Measurements from ENCODE around the gene PDE8B. TPM values are rescaled to one million over a fixed set of nuclear protein-coding genes. Genes with fewer than 3 reads are reported as not detected.

Gene PDE8B
- total RNA-seq, 2 experiments from 2014 or later: 0.14 TPM; not detected in 1

DNA sequence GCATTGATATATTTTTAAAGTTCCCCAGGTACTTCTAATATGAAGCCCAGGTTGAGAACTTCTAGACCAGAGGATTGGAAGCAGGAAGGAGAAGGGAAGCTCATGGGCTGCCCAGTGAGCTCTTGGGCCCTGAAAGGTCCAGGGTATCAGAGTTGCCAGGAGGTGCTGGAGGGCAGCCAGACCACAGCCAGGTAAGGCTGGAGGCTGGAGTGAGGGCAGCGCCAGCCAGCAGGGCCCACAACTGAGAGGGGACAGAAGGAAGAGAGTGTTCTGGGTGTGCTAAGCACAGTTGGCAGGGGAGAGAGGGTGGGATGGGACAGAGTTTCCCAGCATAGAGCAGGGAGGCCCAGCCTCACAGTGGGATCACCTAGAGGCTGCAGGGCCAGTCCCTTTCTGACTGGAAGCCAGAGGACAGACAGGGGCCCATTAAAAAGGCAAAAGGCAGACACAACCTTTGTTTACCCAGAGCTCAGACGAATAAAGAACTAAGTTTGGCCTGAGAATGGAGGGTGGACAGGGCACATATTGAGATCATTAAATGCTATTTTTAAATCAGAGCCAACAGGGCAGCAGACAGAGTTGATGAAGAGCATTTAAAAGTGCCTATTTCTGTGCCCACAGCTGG lies 94.9 kb downstream of the PDE8B start:
- H3K4me3 Mint-ChIP-seq: no peak overlapping the region
- H3K27ac Mint-ChIP-seq: no peak overlapping the region
- intact Hi-C loops (cut with micrococcal nuclease): no loop called here
- no peaks in the 10 kb centered on the region for H3K27me3 Mint-ChIP-seq (ENCODE audit: low read depth)
- no peaks in the 10 kb centered on the region for H3K9me3 Mint-ChIP-seq
- no peaks in the 10 kb centered on the region for H3K36me3 Mint-ChIP-seq (ENCODE audit: low read depth)
- CTCF ChIA-PET: no interaction called here
- no peak for DNase-seq
- H3K4me1 Mint-ChIP-seq (ENCODE audit: low read depth): no peaks in the 10 kb centered on the region

- Mint-ChIP-seq H3K27me3 (ENCODE audit: low read depth) (no peaks in the 10 kb centered on the region), H3K4me3 (no peak overlapping the region), H3K27ac (no peak overlapping the region), H3K9me3 (no peaks in the 10 kb centered on the region), H3K36me3 (ENCODE audit: low read depth) (no peaks in the 10 kb centered on the region), H3K4me1 (ENCODE audit: low read depth) (no peaks in the 10 kb centered on the region)
- no peak for DNase-seq
- intact Hi-C loops (cut with micrococcal nuclease): no loop called here
- CTCF ChIA-PET: no interaction called here
These were observed 95.5 kb downstream of the PDE8B start for GRCh38 chr5:77305956-77306355.

DNA sequence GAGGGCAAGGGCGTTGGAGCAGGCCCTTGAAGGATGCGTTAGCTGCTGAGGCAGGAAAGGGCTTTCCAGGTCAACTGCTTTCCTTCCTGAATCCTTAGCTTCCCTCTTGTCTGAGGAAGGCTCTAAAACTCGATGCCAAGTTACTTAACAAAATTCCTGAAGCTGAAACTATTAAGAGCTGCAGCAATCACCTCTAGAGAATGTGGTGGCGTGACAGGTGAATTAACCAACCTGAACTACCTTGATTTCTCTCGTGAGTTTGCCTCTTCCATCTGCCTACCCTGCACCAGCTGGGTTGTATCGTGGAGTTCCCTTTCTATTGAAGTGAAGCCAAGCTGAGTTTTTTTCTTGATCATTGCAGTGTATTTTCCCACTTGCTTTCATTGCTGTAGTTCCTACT lies 96.1 kb downstream of the PDE8B start:
- H3K27ac Mint-ChIP-seq: no peak overlapping the region
- no peak overlapping the region for H3K4me3 Mint-ChIP-seq
- H3K36me3 Mint-ChIP-seq (ENCODE audit: low read depth): no peaks in the 10 kb centered on the region
- H3K9me3 Mint-ChIP-seq: no peaks in the 10 kb centered on the region
- H3K27me3 Mint-ChIP-seq (ENCODE audit: low read depth): no peaks in the 10 kb centered on the region
- CTCF ChIA-PET: no interaction called here
- no peaks in the 10 kb centered on the region for H3K4me1 Mint-ChIP-seq (ENCODE audit: low read depth)
- intact Hi-C loops (cut with micrococcal nuclease): no loop called here
- DNase-seq: no peak

- CTCF ChIA-PET: interaction anchor here (0.6 kb wide), 1 partner anchor 48 kb away, joined by 3 read pairs; no protein-coding TSS in a partner anchor
- no peaks in the 10 kb centered on the region for H3K9me3 Mint-ChIP-seq
These were observed 97.9 kb downstream of the PDE8B start for GRCh38 chr5:77308154-77308960.

GRCh38 chr5:77309140-77309539 lies 98.7 kb downstream of the PDE8B start:
- intact Hi-C loops (cut with micrococcal nuclease): no loop called here
- Mint-ChIP-seq H3K4me1 (ENCODE audit: low read depth) (no peaks in the 10 kb centered on the region), H3K36me3 (ENCODE audit: low read depth) (no peaks in the 10 kb centered on the region), H3K4me3 (no peak overlapping the region), H3K27ac (no peak overlapping the region), H3K9me3 (peaks cover 4% of the 10 kb centered on the region), H3K27me3 (ENCODE audit: low read depth) (no peaks in the 10 kb centered on the region)
- CTCF ChIA-PET: interaction anchor here (0.6 kb wide), 1 partner anchor 47 kb away, joined by 3 read pairs; no protein-coding TSS in a partner anchor
- DNase-seq: no peak

More at GRCh38 chr5:77308154-77308960, 97.9 kb downstream of the PDE8B start:
- H3K27ac Mint-ChIP-seq: no peak overlapping the region
- H3K4me1 Mint-ChIP-seq (ENCODE audit: low read depth): no peaks in the 10 kb centered on the region
- no peak for DNase-seq
- no peak overlapping the region for H3K4me3 Mint-ChIP-seq
- H3K36me3 Mint-ChIP-seq (ENCODE audit: low read depth): no peaks in the 10 kb centered on the region
- no peaks in the 10 kb centered on the region for H3K27me3 Mint-ChIP-seq (ENCODE audit: low read depth)
- intact Hi-C loops (cut with micrococcal nuclease): no loop called here

GRCh38 chr5:77310494-77311213 lies 100.2 kb downstream of the PDE8B start:
- H3K4me1 Mint-ChIP-seq (ENCODE audit: low read depth): no peaks in the 10 kb centered on the region
- no peak for DNase-seq
- no peak overlapping the region for H3K4me3 Mint-ChIP-seq
- CTCF ChIA-PET: interaction anchor here (0.6 kb wide), 1 partner anchor 627 kb away, joined by 4 read pairs; no protein-coding TSS in a partner anchor
- intact Hi-C loops (cut with micrococcal nuclease): no loop called here
- peaks cover 4% of the 10 kb centered on the region for H3K9me3 Mint-ChIP-seq
- H3K27ac Mint-ChIP-seq: no peak overlapping the region
- H3K27me3 Mint-ChIP-seq (ENCODE audit: low read depth): no peaks in the 10 kb centered on the region
- H3K36me3 Mint-ChIP-seq (ENCODE audit: low read depth): no peaks in the 10 kb centered on the region

- peaks cover 4% of the 10 kb centered on the region for H3K9me3 Mint-ChIP-seq
- intact Hi-C loops (cut with micrococcal nuclease): no loop called here
- H3K36me3 Mint-ChIP-seq (ENCODE audit: low read depth): no peaks in the 10 kb centered on the region
- no peak overlapping the region for H3K4me3 Mint-ChIP-seq
- no peak for DNase-seq
- H3K27ac Mint-ChIP-seq: no peak overlapping the region
- H3K4me1 Mint-ChIP-seq (ENCODE audit: low read depth): no peaks in the 10 kb centered on the region
- H3K27me3 Mint-ChIP-seq (ENCODE audit: low read depth): no peaks in the 10 kb centered on the region
- CTCF ChIA-PET: no interaction called here
These were observed 100.7 kb downstream of the PDE8B start for GRCh38 chr5:77311214-77311571.

GRCh38 chr5:77312413-77312812 lies 101.9 kb downstream of the PDE8B start:
- H3K27ac Mint-ChIP-seq: no peak overlapping the region
- H3K4me3 Mint-ChIP-seq: no peak overlapping the region
- CTCF ChIA-PET: no interaction called here
- DNase-seq: no peak
- H3K9me3 Mint-ChIP-seq: peaks cover 4% of the 10 kb centered on the region
- H3K27me3 Mint-ChIP-seq (ENCODE audit: low read depth): no peaks in the 10 kb centered on the region
- intact Hi-C loops (cut with micrococcal nuclease): no loop called here
- no peaks in the 10 kb centered on the region for H3K4me1 Mint-ChIP-seq (ENCODE audit: low read depth)
- no peaks in the 10 kb centered on the region for H3K36me3 Mint-ChIP-seq (ENCODE audit: low read depth)

DNA sequence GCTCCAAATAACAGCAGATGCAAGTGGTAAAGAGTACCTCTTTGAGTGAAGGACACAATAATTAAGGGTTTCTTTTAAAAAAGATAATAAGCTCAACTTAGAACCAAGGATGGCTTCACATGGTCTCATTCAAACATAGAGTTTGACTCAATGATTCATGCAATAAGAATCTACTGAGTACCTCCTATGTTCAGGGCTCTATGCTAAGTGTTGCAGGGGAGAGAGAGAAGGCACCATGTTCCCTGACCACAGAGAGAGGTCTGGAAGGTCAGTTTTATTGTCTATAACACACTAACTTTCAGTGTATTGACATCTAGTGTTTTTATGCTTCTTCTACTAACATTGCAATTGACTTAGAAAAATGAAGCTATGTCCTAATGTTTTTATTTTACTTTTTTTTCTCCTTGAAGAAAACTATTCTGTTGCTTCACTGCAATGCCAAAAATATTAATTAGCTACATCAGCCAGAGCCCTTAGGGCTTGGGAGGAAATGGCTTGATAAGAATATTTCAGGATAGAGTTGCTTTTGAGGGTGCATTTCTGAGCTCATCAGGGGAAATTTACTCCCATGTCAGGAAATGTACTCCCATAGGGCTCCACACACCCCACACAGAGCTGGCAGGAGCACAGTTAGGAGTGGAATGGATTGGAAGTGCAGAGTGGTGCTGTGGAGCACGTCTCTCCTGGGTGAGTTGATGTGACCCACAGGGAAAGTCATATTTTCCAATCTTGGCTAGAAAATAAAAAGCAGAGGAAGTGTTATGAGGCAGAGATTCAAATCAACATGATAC lies 106.6 kb downstream of the PDE8B start:
- no peaks in the 10 kb centered on the region for H3K27me3 Mint-ChIP-seq (ENCODE audit: low read depth)
- no peak for DNase-seq
- no peaks in the 10 kb centered on the region for H3K36me3 Mint-ChIP-seq (ENCODE audit: low read depth)
- no peak overlapping the region for H3K27ac Mint-ChIP-seq
- H3K4me1 Mint-ChIP-seq (ENCODE audit: low read depth): no peaks in the 10 kb centered on the region
- H3K4me3 Mint-ChIP-seq: no peak overlapping the region
- CTCF ChIA-PET: interaction anchor here (0.6 to 1.0 kb wide), 2 partner anchors 9 to 13 kb away, joined by 3 to 4 read pairs; no protein-coding TSS in a partner anchor
- intact Hi-C loops (cut with micrococcal nuclease): no loop called here
- peaks cover 4% of the 10 kb centered on the region for H3K9me3 Mint-ChIP-seq

DNA sequence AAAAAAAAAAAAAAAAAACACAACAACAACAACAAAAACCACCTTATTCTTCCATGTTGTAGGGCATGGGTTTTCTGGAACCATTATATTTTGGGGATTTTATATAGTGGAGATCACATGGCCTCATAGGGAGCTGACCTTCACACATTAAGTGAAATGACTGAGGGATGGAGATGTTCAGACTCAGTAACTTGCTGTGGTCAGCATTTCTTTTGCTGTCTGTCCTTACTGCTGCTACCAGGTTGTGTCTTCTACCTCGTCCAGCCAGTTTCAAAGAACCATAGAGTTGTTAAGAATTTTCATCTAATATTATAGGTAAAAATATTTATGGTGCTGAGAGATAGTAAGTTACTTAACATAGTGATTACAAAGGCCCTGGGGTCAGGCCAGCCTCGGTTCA lies 107.6 kb downstream of the PDE8B start:
- CTCF ChIA-PET: interaction anchor here (0.6 kb wide), 1 partner anchor 265 kb away, joined by 4 read pairs; no protein-coding TSS in a partner anchor
- intact Hi-C loops (cut with micrococcal nuclease): no loop called here

GRCh38 chr5:77319117-77319804 lies 108.8 kb downstream of the PDE8B start:
- intact Hi-C loops (cut with micrococcal nuclease): no loop called here
- CTCF ChIA-PET: no interaction called here
- no peaks in the 10 kb centered on the region for H3K4me1 Mint-ChIP-seq (ENCODE audit: low read depth)
- H3K36me3 Mint-ChIP-seq (ENCODE audit: low read depth): no peaks in the 10 kb centered on the region
- DNase-seq: no peak
- H3K9me3 Mint-ChIP-seq: no peaks in the 10 kb centered on the region
- H3K27ac Mint-ChIP-seq: no peak overlapping the region
- H3K27me3 Mint-ChIP-seq (ENCODE audit: low read depth): peaks cover 3% of the 10 kb centered on the region
- H3K4me3 Mint-ChIP-seq: no peak overlapping the region

More for the DNA sequence above, 107.6 kb downstream of the PDE8B start:
- H3K27ac Mint-ChIP-seq: no peak overlapping the region
- H3K9me3 Mint-ChIP-seq: peaks cover 4% of the 10 kb centered on the region
- DNase-seq: no peak
- no peaks in the 10 kb centered on the region for H3K4me1 Mint-ChIP-seq (ENCODE audit: low read depth)
- no peak overlapping the region for H3K4me3 Mint-ChIP-seq
- no peaks in the 10 kb centered on the region for H3K27me3 Mint-ChIP-seq (ENCODE audit: low read depth)
- H3K36me3 Mint-ChIP-seq (ENCODE audit: low read depth): no peaks in the 10 kb centered on the region

All from activated naive CD4-positive, alpha-beta T cell treated with anti-CD3 and anti-CD28 coated beads for 36 hours (primary cell).